NCI-H524 treated with DMSO at 0.1 percent for 48 hours (cell line): ENCODE results near the gene LYRM4.

Experiments used
- DNase-seq: peaks from one replicate; lab custom pipeline; 2025; lab: John Stamatoyannopoulos, UW

The LYRM4 gene

GRCh38 chr6:5260661-5261544, at the start of gene LYRM4, which contains the start of gene FARS2:
TSS of gene LYRM4 (minus strand) at chr6:5260950. CDS start at chr6:5260733, 217 bp downstream.
TSS of gene FARS2 (plus strand) at chr6:5261513.
- peak; percentile 42 for DNase-seq

DNA sequence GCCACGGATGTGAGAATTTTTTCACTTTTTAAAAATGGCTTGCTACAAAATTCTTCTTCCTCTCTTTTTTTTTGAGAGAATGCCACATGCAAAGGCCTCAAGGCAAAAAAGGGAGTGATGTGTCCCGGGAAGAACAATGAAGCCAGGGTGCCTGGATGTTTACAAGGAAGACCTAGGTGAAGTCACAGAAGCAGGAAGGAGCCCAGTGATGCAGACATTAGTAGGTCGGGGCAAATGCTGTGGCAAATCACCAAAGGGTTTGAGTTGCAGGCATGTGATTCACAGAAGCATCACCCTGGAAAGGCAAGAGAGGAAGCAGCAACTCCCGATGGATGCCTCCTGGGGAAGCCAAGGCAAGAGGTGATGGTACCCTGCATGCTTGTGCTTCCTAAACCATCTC, 47.3 kb upstream of the LYRM4 start:
- DNase-seq, result no peak

- no peak for DNase-seq
These were observed 46.3 kb upstream of the LYRM4 start for GRCh38 chr6:5307058-5307457.

DNA sequence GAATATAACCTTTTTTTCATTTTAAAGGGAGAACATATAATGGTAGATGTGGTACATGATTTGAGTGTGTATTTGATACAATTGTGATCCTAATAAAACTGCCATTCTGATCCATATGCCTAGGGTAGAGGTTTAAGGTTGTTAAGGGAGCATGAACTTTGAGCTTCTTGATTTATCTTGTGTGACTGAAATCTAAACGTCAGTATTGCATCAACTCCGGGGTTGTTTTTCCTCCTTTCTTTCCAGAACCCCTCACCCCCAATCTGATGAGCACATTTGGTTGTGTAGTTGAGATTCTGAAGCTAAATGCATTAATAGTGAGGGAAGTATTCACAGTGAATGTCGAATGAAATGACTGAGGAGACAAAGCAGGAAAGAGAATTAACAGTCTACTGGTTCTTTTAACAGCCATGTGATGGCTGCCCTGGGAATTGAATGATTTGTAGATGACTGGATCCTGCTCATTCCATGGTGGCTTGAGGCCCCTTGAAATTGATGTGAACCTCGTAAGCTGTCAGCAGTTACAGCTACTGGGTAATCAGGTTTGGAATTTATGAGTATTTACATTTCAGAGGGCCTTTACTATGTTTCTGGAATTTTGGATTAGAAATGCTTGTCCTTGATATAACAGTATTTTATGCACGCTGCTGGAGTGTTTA, 45.3 kb upstream of the LYRM4 start:
- no peak for DNase-seq

GRCh38 chr6:5303682-5304081, 42.9 kb upstream of the LYRM4 start:
- DNase-seq, result no peak

- no peak for DNase-seq
These were observed 42.4 kb upstream of the LYRM4 start for GRCh38 chr6:5302995-5303622.

GRCh38 chr6:5302220-5302946, 41.6 kb upstream of the LYRM4 start:
- DNase-seq, result no peak

DNA sequence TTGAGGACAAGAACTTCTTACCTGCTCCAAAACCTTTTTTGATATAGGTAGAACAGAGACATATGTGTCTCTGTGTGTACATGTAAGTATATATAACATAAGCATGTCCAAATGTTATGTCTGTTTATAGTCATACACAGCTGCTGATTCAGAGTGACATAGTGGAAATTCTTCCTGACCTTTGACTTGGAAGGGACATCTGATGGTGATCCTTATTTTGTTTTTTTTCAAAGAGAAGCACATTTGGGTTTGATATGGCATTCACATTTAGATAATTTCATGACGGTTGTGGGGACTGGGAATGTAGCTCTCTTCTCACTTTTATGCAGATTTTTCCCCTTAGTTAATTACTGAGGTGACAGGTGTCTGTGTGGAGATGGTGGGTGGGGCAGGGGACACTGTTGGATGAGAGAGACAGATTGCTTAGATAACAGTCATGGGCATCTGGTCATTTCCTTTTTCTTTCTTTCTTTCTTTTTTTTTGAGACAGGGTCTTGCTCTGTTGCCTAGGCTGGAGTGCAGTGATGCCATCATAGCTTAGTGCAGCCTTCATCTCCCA, 39.5 kb upstream of the LYRM4 start:
- DNase-seq, result no peak

DNA sequence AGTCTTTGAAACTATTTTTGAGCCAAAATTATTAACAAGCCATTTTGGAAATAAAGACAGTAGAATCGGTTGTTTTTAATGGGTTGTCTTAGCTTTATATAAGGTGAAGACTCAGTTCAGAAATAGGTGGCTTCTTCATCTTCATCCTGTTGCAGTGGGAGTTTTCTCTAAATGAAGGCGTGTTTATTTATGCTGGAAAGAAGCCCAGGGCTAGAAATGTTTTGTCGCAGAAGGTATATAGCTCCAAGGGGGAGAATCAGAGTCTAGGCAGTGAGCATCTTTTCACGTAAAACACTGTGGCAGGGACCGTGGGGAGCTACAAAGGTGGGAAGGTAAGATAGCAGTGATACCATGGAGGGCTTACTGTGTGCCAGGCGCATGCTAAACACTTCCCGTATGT, 34.9 kb upstream of the LYRM4 start:
- no peak for DNase-seq

- DNase-seq, result no peak
These were observed 33.9 kb upstream of the LYRM4 start for GRCh38 chr6:5294392-5295211.

DNA sequence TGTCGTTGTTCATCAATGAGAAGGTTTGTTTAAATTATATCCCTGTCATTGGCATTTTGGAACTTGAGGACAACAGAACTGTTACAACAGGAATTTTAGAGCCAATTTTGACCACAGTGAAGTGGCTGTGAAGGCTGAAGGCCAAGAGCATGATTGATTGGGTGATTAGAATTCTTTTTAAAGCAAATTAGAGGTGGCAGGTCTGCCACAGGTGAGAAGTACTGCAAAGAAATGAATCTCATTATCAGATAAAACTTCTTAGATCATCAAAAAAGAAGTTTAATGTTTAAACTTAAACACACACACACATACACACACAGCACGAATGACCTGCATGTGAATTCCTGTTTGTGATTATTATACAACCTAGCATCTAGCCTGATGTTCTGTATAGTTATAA, 32.9 kb upstream of the LYRM4 start:
- DNase-seq, result no peak

DNA sequence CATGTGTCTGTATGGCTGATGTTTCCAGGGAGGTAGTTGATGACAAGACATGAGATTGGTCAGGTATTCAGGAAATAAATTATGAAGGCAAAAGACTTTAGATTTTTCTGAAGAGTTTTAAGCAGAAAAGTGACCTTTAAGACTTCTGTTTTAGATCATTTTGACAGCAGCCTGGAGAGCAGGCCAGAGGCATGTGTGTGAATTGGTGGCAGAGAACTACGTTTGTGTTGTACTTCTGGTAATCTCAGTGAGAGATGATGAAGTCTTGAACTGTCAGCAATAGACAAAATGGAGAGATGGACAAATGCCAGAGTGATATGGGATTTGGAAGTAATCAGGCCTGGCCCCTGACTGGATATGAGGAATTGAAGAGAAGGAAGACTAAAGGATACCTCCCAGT, 31.4 kb upstream of the LYRM4 start:
- DNase-seq, result no peak

- DNase-seq, result no peak
These were observed 29.8 kb upstream of the LYRM4 start for GRCh38 chr6:5290500-5290899.

DNA sequence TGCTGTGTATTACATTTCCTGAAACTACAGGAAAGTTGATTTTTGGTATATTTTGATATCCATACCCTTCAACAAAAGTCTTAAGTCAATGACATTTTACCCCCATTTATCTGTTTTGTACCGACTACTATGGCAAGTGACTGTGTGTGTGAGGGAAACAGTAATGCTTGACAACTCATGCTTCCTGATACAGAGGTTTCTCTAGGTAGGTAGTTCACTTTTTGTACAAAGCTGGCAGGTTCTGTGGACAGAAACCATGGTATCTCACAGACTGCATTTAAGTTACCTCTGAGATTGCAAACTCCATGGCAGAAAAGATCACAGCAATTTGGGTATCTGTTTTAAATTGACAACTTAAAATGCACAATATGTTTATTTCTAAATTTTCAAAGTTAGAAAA, 29.3 kb upstream of the LYRM4 start:
- DNase-seq, result no peak

DNA sequence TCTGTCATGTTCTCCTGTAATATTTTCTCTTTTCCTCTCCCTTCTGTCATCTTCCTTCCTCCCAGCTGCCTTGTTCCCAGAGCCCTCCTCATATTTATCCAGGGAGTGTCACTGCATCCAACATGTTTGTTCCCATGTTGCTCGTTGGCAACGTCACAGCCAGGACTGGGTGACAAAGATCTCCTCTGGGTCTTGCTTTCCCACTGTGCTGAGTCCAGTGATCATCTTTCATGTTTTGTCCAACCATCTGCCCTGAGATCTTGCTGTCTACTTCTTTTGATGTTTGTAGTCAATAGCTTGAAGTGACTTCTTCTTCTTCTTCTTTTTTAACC, 27.2 kb upstream of the LYRM4 start:
- DNase-seq, result no peak

- no peak for DNase-seq
These were observed 26.6 kb upstream of the LYRM4 start for GRCh38 chr6:5287205-5287965.

GRCh38 chr6:5286780-5287179, 26.0 kb upstream of the LYRM4 start:
- no peak for DNase-seq

GRCh38 chr6:5285526-5285925, 24.8 kb upstream of the LYRM4 start:
- DNase-seq, result no peak

DNA sequence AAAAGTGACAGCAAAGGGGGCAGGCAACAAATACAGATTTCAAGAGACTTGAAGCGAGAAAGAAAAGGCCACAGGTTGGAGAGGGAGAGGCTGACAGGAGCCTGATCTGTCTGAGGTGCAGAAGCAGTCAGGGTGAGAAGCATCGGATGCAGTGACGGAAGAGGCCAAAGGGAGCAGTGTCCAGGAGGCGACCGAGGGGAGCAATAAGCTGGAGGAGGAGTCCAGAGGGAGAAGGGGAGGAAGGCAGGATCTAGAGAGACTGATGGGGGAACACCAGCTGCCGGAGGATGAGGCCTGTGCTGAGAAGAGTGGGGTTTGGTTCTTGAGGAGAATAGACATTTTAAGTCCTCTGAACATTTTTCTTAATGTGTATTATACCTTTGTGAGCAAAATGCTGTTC, 24.3 kb upstream of the LYRM4 start:
- no peak for DNase-seq

GRCh38 chr6:5282191-5282623, 21.5 kb upstream of the LYRM4 start:
- no peak for DNase-seq
